GM18909 (cell line): Measurements from ENCODE around the gene PDE4DIP.
"Not testable (repeated sequence)": the region's sequence is repeated elsewhere in the genome, so short reads cannot be mapped to it uniquely, and the experiment has no call there.

Source experiments
- ATAC-seq: cut with Tn5 transposase; IDR thresholded peaks from one replicate; pipeline ENCODE4 v1.9.1; 2021; ENCODE audit warnings: mild to moderate bottlenecking; ENCODE audit not compliant: unreplicated experiment, poor library complexity

The PDE4DIP gene

GRCh38 chr1:149018577-149018976 is 174.3 kb downstream of the PDE4DIP start:
- not testable (repeated sequence) for ATAC-seq

- ATAC-seq: not testable (repeated sequence)
Measured at GRCh38 chr1:149024327-149024726, 180.1 kb downstream of the PDE4DIP start.

GRCh38 chr1:149033916-149034315 is 189.7 kb downstream of the PDE4DIP start:
- ATAC-seq: not testable (repeated sequence)

- not testable (repeated sequence) for ATAC-seq
Measured at GRCh38 chr1:149043056-149043455, 198.8 kb downstream of the PDE4DIP start.

- ATAC-seq: not testable (repeated sequence)
Measured at GRCh38 chr1:149064611-149065010, 220.4 kb downstream of the PDE4DIP start.

GRCh38 chr1:149075505-149076127 is 231.4 kb downstream of the PDE4DIP start:
- not testable (repeated sequence) for ATAC-seq
